GM06990 (cell line): ENCODE results near the gene MARK3.

ENCODE experiments used
- DNase-seq: peaks from one replicate; pipeline ENCODE4 v3.0.0-alpha.2; 2011; ENCODE audit not compliant: insufficient read length; ENCODE audit errors: extremely low read depth
- H3K27me3 ChIP-seq: replicated peaks from 2 replicates; pipeline ENCODE4 v1.6.0; 2011; ENCODE audit warnings: low read length; ENCODE audit not compliant: control insufficient read depth, insufficient read depth
- H3K36me3 ChIP-seq: 2 replicates; pipeline ENCODE4 v1.5.1; 2011; ENCODE audit warnings: low read length; ENCODE audit not compliant: control insufficient read depth, insufficient read depth
- H3K4me3 ChIP-seq: replicated peaks from 2 replicates; pipeline ENCODE4 v1.5.1; 2011; ENCODE audit warnings: low read depth, mild to moderate bottlenecking, control low read depth, low read length
- CTCF ChIP-seq: IDR thresholded peaks from 2 replicates; pipeline ENCODE4 v1.5.1; 2011; ENCODE audit warnings: low read length, control low read depth, mild to moderate bottlenecking, inconsistent platforms; ENCODE audit not compliant: insufficient read depth, poor library complexity, severe bottlenecking

The MARK3 gene

GRCh38 chr14:103385152-103385928 is at the start of gene MARK3:
TSS of gene MARK3 (plus strand) at chr14:103385415. CDS start at chr14:103386030, 615 bp downstream.
- H3K4me3 ChIP-seq: peak within 1 kb of the TSS; percentile 74
- DNase-seq: peak; percentile 94
- no peaks in the 10 kb centered on the region for H3K36me3 ChIP-seq
- H3K27me3 ChIP-seq: no peaks in the 10 kb centered on the region
- peak; percentile 26 for TF ChIP-seq CTCF

GRCh38 chr14:103336191-103336590 is 49.0 kb upstream of the MARK3 start:
- H3K4me3 ChIP-seq: peak overlapping the region; percentile 99

GRCh38 chr14:103337794-103338193 is 47.4 kb upstream of the MARK3 start:
- DNase-seq: no peak
- TF ChIP-seq CTCF: no peak
- Histone ChIP-seq H3K27me3 (no peaks in the 10 kb centered on the region), H3K36me3 (peaks cover 44% of the 10 kb centered on the region), H3K4me3 (no peak overlapping the region)

More at GRCh38 chr14:103336191-103336590, 49.0 kb upstream of the MARK3 start:
- DNase-seq: no peak
- H3K27me3 ChIP-seq: no peaks in the 10 kb centered on the region
- H3K36me3 ChIP-seq: peaks cover 38% of the 10 kb centered on the region
- TF ChIP-seq CTCF: no peak

GRCh38 chr14:103339561-103339960 is 45.7 kb upstream of the MARK3 start:
- TF ChIP-seq CTCF: no peak

DNA sequence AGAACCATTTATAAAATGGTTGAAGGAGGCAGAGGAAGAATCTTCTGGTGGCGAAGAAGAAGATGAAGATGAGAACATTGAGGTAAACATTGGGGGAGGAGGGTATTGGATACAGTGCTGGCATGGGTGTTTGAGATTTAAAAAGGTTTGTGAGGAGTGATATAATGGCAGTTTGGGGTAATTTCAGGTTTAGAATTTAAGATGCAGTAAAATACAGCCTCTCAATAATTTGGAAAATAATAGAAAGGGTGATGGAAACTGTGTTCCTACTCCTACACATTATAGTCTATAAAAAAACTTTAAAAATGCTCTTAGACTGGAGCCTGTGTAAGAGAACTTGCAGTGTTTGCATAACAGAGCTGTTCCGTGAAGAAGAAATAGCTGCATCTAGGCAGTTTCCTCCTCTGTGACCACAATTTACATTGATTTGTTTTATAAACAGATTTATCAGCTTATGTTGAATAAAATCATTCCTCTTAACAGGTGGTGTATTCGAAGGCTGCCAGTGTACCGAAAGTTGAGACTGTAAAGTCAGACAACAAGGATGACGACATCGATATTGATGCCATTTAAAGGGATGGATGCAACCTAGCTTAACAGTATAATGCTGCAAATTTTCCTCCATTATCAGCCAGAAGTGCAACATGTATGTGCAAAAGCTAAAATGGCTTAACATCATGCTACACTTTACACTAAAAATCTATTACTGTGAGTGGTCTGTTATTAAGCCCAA is 44.6 kb upstream of the MARK3 start:
- DNase-seq: no peak
- no peak for TF ChIP-seq CTCF

More at GRCh38 chr14:103339561-103339960, 45.7 kb upstream of the MARK3 start:
- H3K36me3 ChIP-seq: peaks cover 56% of the 10 kb centered on the region
- H3K4me3 ChIP-seq: no peak overlapping the region
- DNase-seq: no peak
- H3K27me3 ChIP-seq: no peaks in the 10 kb centered on the region

More for the DNA sequence above, 44.6 kb upstream of the MARK3 start:
- Histone ChIP-seq H3K27me3 (no peaks in the 10 kb centered on the region), H3K4me3 (no peak overlapping the region), H3K36me3 (peaks cover 54% of the 10 kb centered on the region)
